HG02610 (cell line): ENCODE results near the gene PRMT1.
A peak's percentile ranks its signal among the peaks of the same experiment; 100 is the strongest.

Source experiments
- ATAC-seq: cut with Tn5 transposase; IDR thresholded peaks from one replicate; pipeline ENCODE4 v1.9.1; 2021; ENCODE audit warnings: mild to moderate bottlenecking, moderate library complexity; ENCODE audit not compliant: unreplicated experiment

The PRMT1 gene

DNA sequence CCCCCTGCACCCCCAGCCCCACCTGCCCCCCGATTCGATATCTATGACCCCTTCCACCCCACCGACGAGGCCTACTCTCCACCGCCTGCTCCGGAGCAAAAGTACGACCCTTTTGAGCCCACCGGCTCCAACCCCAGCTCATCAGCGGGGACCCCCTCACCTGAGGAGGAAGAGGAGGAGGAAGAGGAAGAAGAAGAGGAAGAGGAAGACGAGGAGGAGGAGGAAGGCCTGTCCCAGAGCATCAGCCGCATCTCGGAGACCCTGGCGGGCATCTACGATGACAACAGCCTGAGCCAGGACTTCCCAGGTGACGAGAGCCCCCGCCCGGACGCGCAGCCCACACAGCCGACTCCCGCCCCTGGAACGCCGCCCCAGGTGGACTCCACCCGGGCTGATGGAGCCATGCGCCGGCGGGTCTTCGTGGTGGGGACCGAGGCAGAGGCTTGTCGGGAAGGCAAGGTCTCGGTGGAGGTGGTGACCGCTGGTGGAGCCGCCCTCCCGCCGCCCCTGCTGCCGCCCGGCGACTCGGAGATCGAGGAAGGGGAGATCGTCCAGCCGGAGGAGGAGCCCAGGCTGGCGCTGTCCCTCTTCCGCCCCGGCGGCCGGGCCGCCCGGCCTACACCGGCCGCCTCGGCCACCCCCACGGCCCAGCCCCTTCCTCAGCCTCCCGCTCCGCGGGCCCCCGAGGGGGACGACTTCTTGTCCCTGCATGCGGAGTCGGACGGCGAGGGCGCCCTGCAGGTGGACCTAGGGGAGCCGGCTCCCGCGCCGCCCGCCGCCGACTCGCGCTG lies 25.8 kb upstream of the PRMT1 start:
- no peak for ATAC-seq

DNA sequence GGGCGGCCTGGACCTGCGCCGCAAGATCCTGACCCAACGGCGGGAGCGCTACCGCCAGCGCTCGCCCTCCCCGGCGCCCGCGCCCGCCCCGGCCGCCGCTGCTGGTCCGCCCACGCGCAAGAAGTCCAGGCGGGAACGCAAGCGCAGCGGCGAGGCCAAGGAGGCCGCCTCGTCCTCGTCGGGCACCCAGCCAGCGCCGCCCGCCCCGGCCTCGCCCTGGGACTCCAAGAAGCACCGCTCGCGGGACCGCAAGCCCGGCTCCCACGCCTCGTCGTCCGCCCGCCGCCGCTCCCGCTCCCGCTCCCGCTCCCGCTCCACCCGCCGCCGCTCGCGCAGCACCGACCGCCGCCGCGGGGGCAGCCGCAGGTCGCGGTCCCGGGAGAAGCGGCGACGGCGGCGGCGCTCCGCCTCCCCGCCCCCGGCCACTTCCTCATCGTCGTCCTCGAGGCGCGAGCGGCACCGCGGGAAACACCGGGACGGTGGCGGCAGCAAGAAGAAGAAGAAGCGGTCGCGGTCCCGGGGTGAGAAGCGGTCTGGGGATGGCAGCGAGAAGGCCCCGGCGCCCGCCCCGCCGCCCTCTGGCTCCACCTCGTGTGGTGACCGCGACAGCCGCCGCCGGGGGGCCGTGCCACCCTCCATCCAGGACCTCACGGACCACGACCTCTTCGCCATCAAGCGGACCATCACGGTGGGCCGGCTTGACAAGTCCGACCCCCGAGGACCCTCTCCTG lies 25.1 kb upstream of the PRMT1 start:
- ATAC-seq, result no peak

DNA sequence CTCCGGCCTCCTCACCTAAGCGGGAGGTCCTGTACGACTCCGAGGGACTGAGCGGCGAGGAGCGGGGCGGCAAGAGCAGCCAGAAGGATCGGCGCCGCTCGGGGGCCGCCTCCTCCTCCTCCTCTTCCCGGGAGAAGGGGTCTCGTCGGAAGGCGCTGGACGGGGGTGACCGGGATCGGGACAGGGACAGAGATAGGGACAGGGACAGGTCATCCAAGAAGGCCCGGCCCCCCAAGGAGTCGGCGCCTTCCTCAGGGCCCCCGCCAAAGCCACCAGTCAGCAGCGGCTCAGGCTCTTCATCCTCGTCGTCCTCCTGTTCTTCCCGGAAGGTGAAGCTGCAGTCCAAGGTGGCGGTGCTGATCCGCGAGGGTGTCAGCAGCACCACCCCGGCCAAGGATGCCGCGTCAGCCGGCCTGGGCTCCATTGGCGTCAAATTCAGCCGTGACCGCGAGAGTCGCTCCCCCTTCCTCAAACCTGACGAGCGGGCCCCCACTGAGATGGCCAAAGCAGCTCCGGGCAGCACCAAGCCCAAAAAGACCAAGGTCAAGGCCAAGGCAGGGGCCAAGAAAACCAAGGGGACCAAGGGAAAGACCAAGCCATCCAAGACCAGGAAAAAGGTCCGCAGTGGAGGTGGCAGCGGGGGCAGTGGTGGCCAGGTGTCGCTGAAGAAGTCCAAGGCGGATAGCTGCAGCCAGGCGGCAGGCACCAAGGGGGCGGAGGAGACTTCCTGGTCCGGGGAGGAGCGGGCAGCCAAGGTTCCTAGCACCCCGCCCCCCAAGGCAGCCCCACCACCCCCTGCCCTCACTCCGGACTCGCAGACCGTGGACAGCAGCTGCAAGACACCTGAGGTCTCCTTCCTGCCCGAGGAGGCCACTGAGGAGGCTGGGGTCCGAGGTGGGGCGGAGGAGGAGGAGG lies 24.3 kb upstream of the PRMT1 start:
- ATAC-seq, result no peak

DNA sequence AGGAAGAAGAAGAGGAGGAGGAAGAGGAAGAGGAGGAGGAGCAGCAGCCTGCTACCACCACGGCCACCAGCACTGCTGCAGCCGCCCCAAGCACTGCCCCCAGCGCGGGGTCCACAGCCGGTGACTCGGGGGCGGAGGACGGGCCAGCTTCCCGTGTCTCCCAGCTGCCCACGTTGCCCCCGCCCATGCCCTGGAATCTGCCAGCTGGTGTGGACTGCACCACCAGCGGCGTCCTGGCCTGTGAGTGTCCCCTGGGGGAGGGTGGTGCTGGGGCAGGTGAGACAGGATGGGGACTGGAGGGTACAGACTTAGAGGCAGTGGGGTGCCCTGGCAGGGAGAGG lies 23.6 kb upstream of the PRMT1 start:
- ATAC-seq, result no peak

DNA sequence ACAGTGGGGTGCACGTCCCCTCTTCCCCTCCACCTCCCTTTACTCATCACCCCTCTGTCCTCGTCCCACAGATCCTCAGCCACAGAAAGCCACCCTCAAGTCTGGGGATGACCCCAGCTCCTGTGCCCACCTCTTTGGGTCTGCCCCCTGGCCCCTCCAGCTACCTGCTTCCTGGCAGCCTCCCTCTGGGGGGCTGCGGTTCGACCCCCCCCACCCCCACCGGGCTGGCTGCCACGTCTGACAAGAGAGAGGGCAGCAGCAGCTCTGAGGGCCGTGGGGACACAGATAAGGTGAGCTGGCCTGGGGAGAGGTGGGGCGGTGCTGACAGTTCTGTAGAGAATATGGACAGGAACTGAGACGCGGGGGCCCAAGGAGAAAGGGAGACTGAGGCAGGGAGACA lies 22.5 kb upstream of the PRMT1 start:
- no peak for ATAC-seq

DNA sequence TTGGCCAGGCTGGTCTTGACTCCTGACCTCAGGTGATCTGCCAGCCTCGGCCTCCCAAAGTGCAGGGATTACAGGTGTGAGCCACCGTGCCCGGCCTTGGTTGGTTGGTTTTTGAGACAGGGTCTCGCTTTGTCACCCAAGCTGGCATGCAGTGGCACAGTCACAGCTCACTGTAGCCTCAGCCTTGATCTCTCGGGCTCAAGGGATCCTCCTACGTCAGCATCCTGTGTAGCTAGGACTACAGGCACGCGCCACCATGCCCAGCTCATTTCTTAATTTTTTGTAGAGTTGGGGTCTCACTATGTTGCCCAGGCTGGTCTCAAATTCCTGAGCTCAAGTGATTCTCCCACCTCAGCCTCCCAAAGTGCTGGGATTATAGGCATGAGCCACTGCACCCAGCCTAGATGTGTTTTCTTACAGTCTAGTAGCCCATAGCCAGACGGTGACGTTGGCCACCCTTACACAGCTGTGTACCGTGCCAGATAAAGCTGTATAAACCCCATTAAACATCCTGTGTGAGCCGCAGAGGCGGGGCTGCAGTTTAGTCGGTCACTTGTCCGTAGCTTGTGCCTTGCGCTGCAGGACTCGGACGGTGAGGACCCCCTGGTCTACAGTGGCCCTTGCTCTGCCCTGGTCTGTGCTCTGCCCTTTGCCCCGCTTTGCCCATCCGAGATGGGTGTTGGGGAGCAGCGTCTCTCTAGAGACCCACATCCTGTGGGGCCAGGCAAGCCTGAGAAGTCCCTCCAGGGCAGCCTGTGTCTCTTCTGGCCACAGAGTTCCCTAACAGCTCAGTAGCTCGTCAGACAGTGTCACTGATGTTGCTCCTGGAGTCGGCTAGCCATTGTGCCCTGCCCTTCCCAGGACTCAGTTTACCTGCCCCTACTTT lies 21.3 kb upstream of the PRMT1 start:
- no peak for ATAC-seq

DNA sequence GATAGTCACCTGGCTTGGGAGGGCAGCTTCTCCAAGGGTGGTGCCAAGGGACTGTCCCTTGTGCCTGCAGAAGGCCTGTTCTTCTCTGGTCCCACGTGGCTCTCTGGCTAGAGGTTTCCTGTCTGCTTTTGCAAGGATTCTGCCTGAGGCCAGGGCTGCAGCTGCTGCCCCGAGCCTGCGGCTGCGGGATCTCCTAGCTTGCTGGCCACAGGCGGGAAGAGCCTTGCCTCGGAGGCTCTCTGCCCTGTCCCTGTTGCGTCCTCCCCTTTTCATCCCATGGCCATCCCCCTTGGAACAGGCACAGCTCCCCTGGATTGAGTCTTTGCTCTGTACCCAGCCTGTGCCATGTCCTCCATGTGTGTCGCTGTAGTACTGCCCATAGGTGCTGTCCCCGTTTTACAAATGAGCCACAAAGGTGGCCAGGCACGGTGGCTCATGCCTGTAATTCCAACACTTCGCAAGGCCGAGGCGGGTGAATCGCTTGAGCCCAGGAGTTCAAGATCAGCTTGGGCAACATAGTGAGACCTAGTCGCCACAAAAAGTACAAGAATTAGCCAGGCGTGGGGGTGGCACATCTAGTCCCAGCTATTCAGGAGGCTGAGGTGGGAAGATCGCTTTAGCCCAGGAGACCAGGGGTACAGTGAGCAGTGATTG lies 20.5 kb upstream of the PRMT1 start:
- no peak for ATAC-seq

DNA sequence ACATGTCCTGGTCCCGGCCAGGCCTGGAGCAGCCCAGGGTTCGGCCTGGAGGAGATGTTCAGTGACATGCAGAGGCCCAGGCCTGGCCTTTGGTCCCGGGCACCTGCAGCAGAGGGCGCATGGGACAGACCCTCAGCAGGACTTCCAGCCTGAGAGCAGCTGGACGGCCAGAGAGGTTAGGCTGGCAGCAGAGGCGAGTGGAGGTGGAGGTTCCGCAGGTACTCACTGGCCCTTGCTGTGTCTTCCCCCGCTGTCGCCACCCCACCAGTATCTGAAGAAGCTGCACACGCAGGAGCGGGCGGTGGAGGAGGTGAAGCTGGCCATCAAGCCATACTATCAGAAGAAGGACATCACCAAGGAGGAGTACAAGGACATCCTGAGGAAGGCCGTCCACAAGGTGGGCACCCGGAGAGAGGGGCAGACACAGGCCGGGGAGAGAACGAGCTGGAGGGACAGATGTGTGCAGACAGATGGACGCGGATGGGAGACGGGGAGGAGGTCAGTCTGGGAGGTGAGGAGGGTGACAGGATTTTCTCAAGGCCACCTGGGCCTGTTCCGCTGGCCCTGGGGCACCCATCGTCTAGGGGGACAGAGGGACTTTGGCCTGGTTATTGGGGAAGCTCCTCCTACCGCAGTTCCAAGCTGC lies 19.5 kb upstream of the PRMT1 start:
- ATAC-seq, result no peak

DNA sequence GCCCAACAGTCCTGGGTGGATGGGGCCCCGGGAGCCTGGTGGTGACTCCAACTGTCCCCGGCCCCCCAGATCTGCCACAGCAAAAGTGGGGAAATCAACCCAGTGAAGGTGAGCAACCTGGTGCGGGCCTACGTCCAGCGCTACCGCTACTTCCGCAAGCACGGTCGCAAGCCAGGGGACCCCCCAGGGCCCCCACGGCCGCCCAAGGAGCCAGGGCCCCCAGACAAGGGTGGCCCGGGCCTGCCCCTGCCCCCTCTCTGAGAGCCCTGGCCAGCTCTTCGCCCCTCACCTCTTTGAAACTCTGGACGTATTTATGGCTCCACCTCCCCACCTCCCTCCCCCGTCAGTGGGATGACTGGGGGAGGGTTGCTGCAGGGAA lies 18.9 kb upstream of the PRMT1 start:
- no peak for ATAC-seq

DNA sequence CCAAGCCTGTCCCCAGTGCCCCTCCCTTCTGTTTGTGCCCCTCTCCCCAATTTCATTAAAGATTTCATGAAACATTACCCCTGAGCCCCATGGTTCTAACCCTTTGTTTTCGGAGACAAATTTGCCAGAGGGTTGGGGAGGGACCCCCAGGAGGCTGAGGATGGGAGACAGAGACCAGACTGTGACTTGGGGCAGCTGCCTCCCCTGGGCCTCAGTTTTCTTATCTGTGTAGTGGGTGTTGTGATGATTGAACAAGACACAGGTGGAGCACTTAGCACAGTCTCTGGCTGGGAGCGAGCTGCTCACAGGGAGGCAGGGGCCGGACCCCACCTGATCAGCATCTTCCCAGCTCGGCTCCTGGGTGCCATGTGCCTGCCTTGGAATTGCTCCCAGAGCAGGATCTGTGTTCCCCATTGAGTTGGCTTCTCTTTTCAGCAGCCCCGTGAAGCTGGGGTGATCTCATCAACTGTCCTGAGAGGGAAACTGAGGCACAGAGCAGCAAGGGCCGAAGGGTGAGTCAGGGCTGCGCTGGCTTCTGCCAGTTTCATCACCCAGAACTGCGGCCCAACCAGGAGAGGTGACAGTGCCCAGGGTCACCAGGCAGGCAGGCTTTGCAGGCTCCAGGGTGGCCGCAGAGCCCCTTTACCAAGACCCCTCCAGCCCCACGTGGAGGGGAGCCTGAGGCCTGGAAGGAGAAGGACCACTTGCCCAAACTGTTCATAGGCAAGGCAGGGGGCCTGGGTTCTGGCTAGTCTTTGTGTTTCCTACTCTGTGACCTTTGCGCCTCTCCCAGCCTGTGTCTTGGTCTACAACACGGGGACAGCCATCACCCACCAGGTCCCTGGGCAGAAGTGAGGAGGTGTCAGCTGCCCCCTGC lies 18.3 kb upstream of the PRMT1 start:
- no peak for ATAC-seq

DNA sequence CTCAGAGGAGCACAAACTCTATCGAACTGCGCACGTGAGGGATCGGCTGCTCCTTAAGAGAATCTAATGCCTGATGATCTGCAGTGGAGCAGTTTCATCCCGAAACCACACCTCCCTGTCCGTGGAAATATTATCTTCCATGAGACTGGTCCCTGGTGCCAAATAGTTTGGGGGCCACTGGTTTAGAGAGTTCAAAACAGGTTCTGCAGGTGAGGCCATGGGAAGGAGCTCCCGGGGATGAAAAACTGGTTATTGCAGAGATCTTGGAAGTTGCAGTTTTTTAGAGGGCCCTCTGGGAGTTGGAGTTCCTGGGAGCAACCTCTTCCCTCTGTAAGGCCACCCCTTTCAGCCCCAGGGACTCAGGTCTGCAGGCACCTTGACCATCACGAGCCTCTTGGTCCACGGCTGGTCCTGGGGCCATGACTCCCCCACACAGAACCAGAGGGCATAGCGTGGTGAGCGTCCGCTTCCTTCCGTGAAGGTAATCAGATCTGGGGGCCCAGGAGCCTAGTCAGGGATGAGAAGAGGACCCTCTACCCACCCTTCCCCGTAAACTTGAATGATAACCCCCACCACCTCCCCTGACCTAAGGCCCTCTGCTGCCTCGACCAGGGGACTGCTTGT lies 16.6 kb upstream of the PRMT1 start:
- no peak for ATAC-seq

DNA sequence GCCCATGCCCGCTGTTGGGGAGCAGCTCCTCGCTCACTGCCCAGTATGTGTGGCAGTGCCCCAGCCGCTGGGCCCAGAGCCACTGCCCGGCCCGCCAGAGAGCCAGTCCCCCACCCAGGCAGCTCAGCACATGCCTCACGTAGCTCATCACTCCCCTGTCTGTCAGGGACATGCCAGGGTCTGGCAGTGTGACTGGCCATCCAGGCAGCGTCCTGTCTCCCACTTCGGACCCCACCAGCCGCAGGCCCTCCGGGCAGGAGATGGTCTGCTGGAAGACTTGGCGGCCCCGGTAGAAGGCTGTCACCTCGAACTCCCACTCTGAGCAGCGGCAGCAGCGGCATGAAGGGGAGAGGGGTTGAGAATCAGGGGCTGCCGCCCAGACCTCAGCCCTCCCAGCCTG lies 15.1 kb upstream of the PRMT1 start:
- no peak for ATAC-seq

DNA sequence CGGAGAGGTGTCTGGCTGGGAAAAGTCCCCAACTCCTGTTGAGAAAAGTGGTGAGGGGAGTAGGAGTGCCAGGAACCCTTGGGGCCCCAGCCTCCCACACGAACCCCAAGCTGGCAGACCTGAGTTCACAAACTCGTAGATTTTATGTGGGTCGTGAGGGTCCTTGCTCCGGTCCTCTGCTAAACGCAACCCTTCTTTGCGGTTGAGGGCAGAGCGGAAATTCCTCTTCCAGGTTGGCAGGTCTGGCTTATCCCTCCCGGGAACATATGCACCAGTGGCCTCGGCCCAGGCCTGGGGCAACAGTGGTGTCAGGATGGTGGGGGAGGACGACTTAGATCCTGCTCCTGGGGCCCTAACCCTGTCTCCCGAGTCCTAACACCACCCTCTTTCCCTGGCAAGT lies 13.8 kb upstream of the PRMT1 start:
- no peak for ATAC-seq

DNA sequence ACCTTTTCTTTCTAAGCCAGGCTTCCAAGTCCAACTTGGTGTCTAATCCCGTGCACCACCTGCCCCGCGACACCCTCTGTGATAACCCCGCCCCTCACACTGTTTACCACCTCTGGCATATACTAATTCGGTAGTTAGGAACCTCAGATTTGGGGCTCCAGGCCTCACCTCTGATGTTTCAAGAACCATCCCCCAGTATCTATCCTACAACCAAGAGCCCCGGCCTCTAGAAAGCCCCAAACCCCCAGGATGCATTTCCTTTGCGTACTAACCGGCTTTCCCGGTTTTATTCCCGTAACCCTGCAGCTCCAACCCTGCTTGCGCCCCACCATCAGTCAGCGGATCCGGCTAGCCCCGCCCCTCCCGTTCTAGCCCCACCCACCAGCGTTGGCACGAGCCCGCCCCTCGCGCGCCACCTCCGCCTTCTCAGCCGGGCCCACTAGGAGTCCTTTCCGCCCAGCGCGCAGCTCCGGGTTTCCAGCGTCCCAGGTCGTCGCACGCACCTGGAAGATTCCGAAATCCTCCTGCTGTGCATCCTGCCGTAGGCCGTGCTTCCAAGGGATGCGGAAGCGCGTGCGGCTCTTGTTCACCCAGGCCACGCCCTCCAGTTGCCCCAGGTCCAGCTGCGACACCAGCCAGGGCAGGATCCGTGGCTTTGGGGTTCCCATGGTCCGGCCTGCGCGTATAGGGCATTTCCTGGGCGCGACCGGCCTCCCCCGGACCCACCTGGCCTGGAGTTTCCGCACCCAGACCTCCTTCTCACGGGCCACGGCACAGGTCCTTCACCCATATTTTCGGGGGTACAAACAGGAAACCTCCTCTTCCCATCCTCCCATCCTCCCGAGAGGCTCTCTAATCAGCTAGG lies 12.7 kb upstream of the PRMT1 start:
- ATAC-seq, result no peak

DNA sequence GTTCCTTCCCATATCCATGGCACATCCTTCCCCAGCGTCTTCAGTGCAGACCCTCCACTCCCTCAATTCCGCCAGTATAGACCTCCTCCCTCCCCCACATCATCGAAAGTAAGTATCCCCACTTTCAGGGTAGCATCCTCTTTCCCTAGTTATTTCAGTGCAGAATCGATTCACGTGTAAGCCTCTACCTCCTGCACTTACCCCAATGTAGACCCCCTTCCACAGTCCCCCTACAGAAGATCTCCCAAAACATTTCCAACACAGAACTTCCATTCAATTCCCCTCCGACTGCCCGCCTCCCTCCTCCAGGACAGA lies 12.1 kb upstream of the PRMT1 start:
- no peak for ATAC-seq

DNA sequence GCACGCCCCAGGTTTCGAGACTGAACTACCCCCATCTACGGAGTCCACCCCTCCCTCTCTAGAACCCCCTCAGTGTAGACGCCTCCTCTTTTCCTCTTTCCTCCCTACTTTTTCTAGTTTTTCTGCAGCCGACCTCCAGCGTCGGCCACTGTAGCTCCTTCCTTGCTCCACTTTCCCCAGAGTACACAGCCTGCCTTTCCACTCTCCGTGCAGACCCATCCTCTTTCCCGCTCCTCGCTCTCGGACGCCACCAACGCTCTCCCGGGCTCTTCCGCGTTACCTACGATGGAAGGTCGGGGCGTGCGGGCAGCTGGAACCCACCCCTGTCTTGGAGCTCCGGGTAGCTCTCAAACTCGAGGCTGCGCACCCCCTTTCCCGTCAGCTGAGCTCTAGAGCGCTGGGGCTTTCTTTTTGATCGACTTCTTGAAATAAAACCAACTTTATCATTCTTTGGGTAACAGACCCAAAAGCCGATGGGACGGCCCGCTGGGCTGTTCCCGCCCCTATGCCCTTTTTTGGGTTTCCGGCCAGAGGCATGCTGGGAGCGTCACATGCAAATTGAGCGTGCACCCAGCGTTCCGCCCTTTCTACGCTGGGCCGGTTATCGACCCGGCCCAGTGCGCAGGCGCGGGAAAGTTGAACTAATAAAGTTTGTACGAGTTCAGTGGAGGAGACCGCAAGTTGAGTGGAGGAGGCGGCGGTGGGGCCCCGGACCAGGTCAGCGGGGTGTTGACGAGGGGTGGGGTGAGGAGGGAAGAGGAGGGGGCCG lies 11.5 kb upstream of the PRMT1 start, which contains the start of the genes BCL2L12 and IRF3:
Gene BCL2L12 (plus strand): TSS at position 583 of the 769 bp plus-strand sequence. CDS start 760 bp downstream, outside the sequence.
Gene IRF3 (minus strand): TSS at position 507 of the 769 bp plus-strand sequence. CDS start 1,019 bp downstream, outside the sequence.
- ATAC-seq, result peak; percentile 75

DNA sequence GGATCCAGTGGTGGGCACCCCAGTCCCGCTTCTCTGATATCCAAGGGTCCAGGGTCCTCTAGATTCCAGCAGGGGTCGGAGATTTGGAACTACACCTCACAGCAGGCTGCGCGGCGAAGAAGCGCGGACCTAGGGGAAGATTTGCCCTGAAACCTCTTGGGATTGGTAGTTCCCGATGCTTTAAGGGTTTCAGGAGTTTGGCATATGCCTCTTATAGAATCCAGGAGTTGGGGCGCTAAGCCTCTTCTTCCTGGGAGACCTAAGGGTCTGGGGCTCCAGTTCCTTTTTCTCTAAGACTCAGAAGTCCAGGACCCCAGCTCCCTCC lies 11.0 kb upstream of the PRMT1 start:
- ATAC-seq, result no peak
